H1 (cell line): ENCODE results near the gene LCAT. TPM values are rescaled to one million over a fixed set of nuclear protein-coding genes. Genes with fewer than 3 reads are reported as not detected.

ENCODE experiments used
- CTCF ChIA-PET: fragments of 300-600 bp; sonication (Branson Sonifier 250); formaldehyde crosslinking; loops from one replicate; lab custom pipeline; 2021; ENCODE audit not compliant: partially characterized antibody; lab: Charles Lee
- POLR2A ChIA-PET: fragments of 300-600 bp; sonication (Branson Sonifier 250); formaldehyde crosslinking; loops from one replicate; lab custom pipeline; 2021; ENCODE audit warnings: inconsistent platforms; ENCODE audit not compliant: partially characterized antibody; lab: Charles Lee
- DNase-seq, 2 experiments: peaks; one replicate each; pipeline versions ENCODE4 v3.0.0 to v3.0.0-alpha.2; 2010 to 2022; ENCODE audit warnings: low spot score in 2 of 2, low read depth in 1 of 2, mixed read lengths in 1 of 2
- FAIRE-seq: peaks from 2 replicates; lab custom pipeline; 2011; peaks lifted over from hg19 to GRCh38; lab: Jason Lieb, UNC
- H2AFZ ChIP-seq: 2 replicates; pipeline ENCODE4 v1.8.1; 2012; ENCODE audit warnings: low read length, inconsistent platforms
- H2AK5ac ChIP-seq: 2 replicates; pipeline ENCODE4 v1.6.1; 2013; ENCODE audit warnings: low read depth, low read length
- H2BK120ac ChIP-seq: replicated peaks from 2 replicates; pipeline ENCODE3; 2013; ENCODE audit warnings: low read depth, low read length, inconsistent platforms
- H2BK12ac ChIP-seq: 2 replicates; pipeline ENCODE4 v1.6.1; 2013; ENCODE audit warnings: low read depth, low read length
- H2BK15ac ChIP-seq: 2 replicates; pipeline ENCODE4 v1.6.1; 2013; ENCODE audit warnings: low read length
- H2BK20ac ChIP-seq: 2 replicates; pipeline ENCODE4 v1.6.1; 2013; ENCODE audit warnings: low read length
- H2BK5ac ChIP-seq: 2 replicates; pipeline ENCODE4 v1.6.1; 2013; ENCODE audit warnings: low read depth, low read length
- H3K14ac ChIP-seq: 2 replicates; pipeline ENCODE4 v1.6.1; 2013; ENCODE audit warnings: inconsistent platforms; ENCODE audit not compliant: insufficient read length
- H3K18ac ChIP-seq: 2 replicates; pipeline ENCODE4 v1.6.1; 2013; ENCODE audit warnings: low read length; ENCODE audit errors: extremely low read depth
- H3K23ac ChIP-seq: 2 replicates; pipeline ENCODE4 v1.6.1; 2013; ENCODE audit warnings: inconsistent platforms; ENCODE audit not compliant: insufficient read length
- H3K23me2 ChIP-seq: 2 replicates; pipeline ENCODE4 v1.6.1; 2013; ENCODE audit warnings: low read depth, low read length
- H3K27ac ChIP-seq: 2 replicates; pipeline ENCODE4 v1.6.1; 2011; ENCODE audit warnings: low read depth, low read length, inconsistent platforms
- H3K27me3 ChIP-seq, 4 experiments: replicated peaks in 1 of 4; 1 replicate in 1 of 4; 2 replicates in 3 of 4; pipeline versions ENCODE4 v1.6.1 to v1.8.1; 2011 to 2013; ENCODE audit warnings: low read length in 3 of 4, mild to moderate bottlenecking in 3 of 4, inconsistent platforms in 2 of 4, mixed read lengths in 2 of 4, moderate library complexity in 1 of 4; ENCODE audit not compliant: control insufficient read depth in 3 of 4, insufficient read depth in 3 of 4; ENCODE audit errors: extremely low read depth in 1 of 4
- H3K36me3 ChIP-seq, 4 experiments: 2 replicates each; pipeline versions ENCODE4 v1.6.1 to v1.8.1; 2011 to 2013; ENCODE audit warnings: mild to moderate bottlenecking in 4 of 4, low read length in 3 of 4, moderate library complexity in 2 of 4, control low read depth in 1 of 4, inconsistent platforms in 1 of 4; ENCODE audit not compliant: insufficient read depth in 4 of 4, control insufficient read depth in 2 of 4
- H3K4ac ChIP-seq: replicated peaks from 2 replicates; pipeline ENCODE3; 2013; ENCODE audit warnings: low read length, low read depth, mixed read lengths, inconsistent platforms; ENCODE audit not compliant: insufficient read length
- H3K4me1 ChIP-seq, 4 experiments: replicated peaks in 1 of 4; 1 replicate in 1 of 4; 2 replicates in 3 of 4; pipeline versions ENCODE4 v1.6.1 to v1.8.1; 2011 to 2013; ENCODE audit warnings: low read length in 3 of 4, inconsistent platforms in 2 of 4, mixed read lengths in 1 of 4; ENCODE audit not compliant: insufficient read depth in 4 of 4, control insufficient read depth in 3 of 4
- H3K4me2 ChIP-seq, 2 experiments: 2 replicates each; pipeline versions ENCODE4 v1.6.1 to v1.8.1; 2011 to 2013; ENCODE audit warnings: low read depth in 2 of 2, low read length in 2 of 2, control low read depth in 1 of 2, inconsistent platforms in 1 of 2, mild to moderate bottlenecking in 1 of 2; ENCODE audit not compliant: insufficient read depth in 1 of 2
- H3K4me3 ChIP-seq, 4 experiments: fragments of 200-600, 300-600 bp in 1 of 4; sonication (generic), shearing (Covaris generic), sonication (Bioruptor Twin) in 1 of 4; 2 replicates each; pipeline versions ENCODE4 v1.5.1 to v1.8.1; 2011 to 2016; ENCODE audit warnings: low read length in 4 of 4, low read depth in 3 of 4, control low read depth in 2 of 4, inconsistent platforms in 2 of 4, mild to moderate bottlenecking in 2 of 4, mixed read lengths in 1 of 4, moderate library complexity in 1 of 4; ENCODE audit not compliant: insufficient read depth in 2 of 4; ENCODE audit errors: extremely low read depth in 1 of 4
- H3K56ac ChIP-seq: replicated peaks from 2 replicates; pipeline ENCODE3; 2013; ENCODE audit warnings: low read depth, mild to moderate bottlenecking, mixed read lengths, low read length, inconsistent platforms; ENCODE audit not compliant: insufficient read length
- H3K79me1 ChIP-seq: 2 replicates; pipeline ENCODE4 v1.6.1; 2013; ENCODE audit warnings: low read depth, low read length, control low read depth
- H3K79me2 ChIP-seq, 2 experiments: 2 replicates each; pipeline versions ENCODE4 v1.6.1 to v1.8.1; 2012 to 2013; ENCODE audit warnings: low read length in 2 of 2, mild to moderate bottlenecking in 2 of 2, inconsistent platforms in 1 of 2; ENCODE audit not compliant: insufficient read depth in 2 of 2, control insufficient read depth in 1 of 2
- H3K9ac ChIP-seq, 4 experiments: replicated peaks in 1 of 4; 1 replicate in 1 of 4; 2 replicates in 3 of 4; pipeline versions ENCODE4 v1.6.1 to v1.8.1; 2011 to 2013; ENCODE audit warnings: low read depth in 3 of 4, low read length in 3 of 4, control low read depth in 2 of 4, mild to moderate bottlenecking in 2 of 4, moderate library complexity in 2 of 4, inconsistent platforms in 1 of 4; ENCODE audit errors: extremely low read depth in 1 of 4
- H3K9me3 ChIP-seq, 2 experiments: 2 replicates each; pipeline versions ENCODE4 v1.6.1 to v1.8.1; 2012 to 2013; ENCODE audit warnings: mild to moderate bottlenecking in 2 of 2, moderate library complexity in 2 of 2, control low read depth in 1 of 2, inconsistent platforms in 1 of 2, low read depth in 1 of 2, low read length in 1 of 2, mixed read lengths in 1 of 2; ENCODE audit not compliant: insufficient read depth in 2 of 2
- H4K20me1 ChIP-seq, 2 experiments: replicated peaks in 1 of 2; 2 replicates each; pipeline versions ENCODE3 to v1.8.1; 2011 to 2013; ENCODE audit warnings: inconsistent platforms in 2 of 2, low read length in 2 of 2, mild to moderate bottlenecking in 1 of 2; ENCODE audit not compliant: insufficient read depth in 2 of 2, control insufficient read depth in 1 of 2
- H4K5ac ChIP-seq: 2 replicates; pipeline ENCODE4 v1.6.1; 2013; ENCODE audit warnings: low read length, low read depth, mixed read lengths, inconsistent platforms; ENCODE audit not compliant: insufficient read length
- H4K8ac ChIP-seq: 2 replicates; pipeline ENCODE4 v1.8.0; 2013; ENCODE audit warnings: mild to moderate bottlenecking, moderate library complexity, low read length, inconsistent platforms; ENCODE audit not compliant: insufficient read depth; ENCODE audit errors: extremely low read depth
- H4K91ac ChIP-seq: replicated peaks from 2 replicates; pipeline ENCODE3; 2013; ENCODE audit warnings: low read length, mixed read lengths, inconsistent platforms; ENCODE audit not compliant: insufficient read length
- CHD2 ChIP-seq: IDR thresholded peaks from 2 replicates; pipeline ENCODE4 v1.6.1; 2012; ENCODE audit warnings: low read length, improper control_type of control experiment
- CREB1 ChIP-seq: IDR thresholded peaks from 2 replicates; pipeline ENCODE4 v1.6.1; 2012; ENCODE audit warnings: inconsistent platforms
- EGR1 ChIP-seq: IDR thresholded peaks from 2 replicates; pipeline ENCODE4 v1.6.1; 2011; ENCODE audit warnings: low read depth, low read length, borderline replicate concordance
- GABPA ChIP-seq: IDR thresholded peaks from 2 replicates; pipeline ENCODE4 v1.6.1; 2011; ENCODE audit warnings: mild to moderate bottlenecking, low read length, moderate library complexity, borderline replicate concordance; ENCODE audit not compliant: insufficient read depth
- GTF2F1 ChIP-seq: IDR thresholded peaks from 2 replicates; pipeline ENCODE4 v1.6.1; 2012; ENCODE audit warnings: low read depth, low read length, improper control_type of control experiment, borderline replicate concordance
- HDAC2 ChIP-seq, 2 experiments: fragments of 300-600 bp in 1 of 2; sonication (generic) in 1 of 2; IDR thresholded peaks; 2 replicates each; pipeline ENCODE4 v1.6.1; 2011 to 2012; ENCODE audit warnings: low read depth in 2 of 2, low read length in 2 of 2, mild to moderate bottlenecking in 2 of 2, moderate library complexity in 2 of 2, borderline replicate concordance in 1 of 2, inconsistent platforms in 1 of 2
- PHF8 ChIP-seq: fragments of 200-600 bp; sonication (generic); conservative IDR thresholded peaks from 2 replicates; pipeline ENCODE4 v1.7.1; 2012; ENCODE audit warnings: low read depth, mild to moderate bottlenecking, inconsistent platforms, low read length, moderate library complexity
- TAF1 ChIP-seq: IDR thresholded peaks from 2 replicates; pipeline ENCODE4 v1.6.1; 2011; ENCODE audit warnings: mild to moderate bottlenecking, low read depth, low read length
- WGBS, 2 experiments: shearing (Covaris generic) in 1 of 2; methylation state at CpG; one replicate each; pipeline versions ENCODE4 v1.1.6 to v1.1.7; 2013 to 2015; ENCODE audit warnings: low lambda C conversion rate in 2 of 2, mixed read lengths in 2 of 2, inconsistent platforms in 1 of 2, low coverage in 1 of 2, missing lambda C conversion rate in 1 of 2; ENCODE audit not compliant: insufficient replicate concordance in 2 of 2, insufficient coverage in 1 of 2, insufficient read length in 1 of 2; ENCODE audit errors: extremely low coverage in 1 of 2, missing lambda C conversion rate in 1 of 2; 5-methylcytosine and 5-hydroxymethylcytosine counted together
- polyA plus RNA-seq, 7 experiments: library from polyadenylated mRNA; depleted of rRNA in 3 of 7; stranded (reverse) in 5 of 7; unstranded in 2 of 7; fragments of >200 nt in 5 of 7; fragments of 200-250 nt in 2 of 7; gene quantifications; 1 replicate in 5 of 7; 2 replicates in 1 of 7; 4 replicates in 1 of 7; pipeline versions ENCODE4 v1.2.1 to v1.2.3, GENCODE V29; 2011 to 2013; ENCODE audit warnings: missing spikeins in 2 of 7, mixed read lengths in 2 of 7
- total RNA-seq: library from RNA; stranded (reverse); fragmentation: NEBNext Ultra II Directional; extraction: Animal tissue kit (Norgen Biotek cat#: 25700); gene quantifications from 2 replicates; pipeline ENCODE4 v1.2.1, GENCODE V29; 2021
- TF ChIP-seq, protein P1 (sequence below): IDR thresholded peaks from 2 replicates; pipeline ENCODE4 v1.6.1; 2011; ENCODE audit warnings: low read length, improper control_type of control experiment

LCAT gene
- total and polyA plus RNA-seq, 2 of the 8 experiments (the other 6 are each of a cell fraction or from before 2014, with no cell fraction given): 9.4 to 19.6 TPM

DNA sequence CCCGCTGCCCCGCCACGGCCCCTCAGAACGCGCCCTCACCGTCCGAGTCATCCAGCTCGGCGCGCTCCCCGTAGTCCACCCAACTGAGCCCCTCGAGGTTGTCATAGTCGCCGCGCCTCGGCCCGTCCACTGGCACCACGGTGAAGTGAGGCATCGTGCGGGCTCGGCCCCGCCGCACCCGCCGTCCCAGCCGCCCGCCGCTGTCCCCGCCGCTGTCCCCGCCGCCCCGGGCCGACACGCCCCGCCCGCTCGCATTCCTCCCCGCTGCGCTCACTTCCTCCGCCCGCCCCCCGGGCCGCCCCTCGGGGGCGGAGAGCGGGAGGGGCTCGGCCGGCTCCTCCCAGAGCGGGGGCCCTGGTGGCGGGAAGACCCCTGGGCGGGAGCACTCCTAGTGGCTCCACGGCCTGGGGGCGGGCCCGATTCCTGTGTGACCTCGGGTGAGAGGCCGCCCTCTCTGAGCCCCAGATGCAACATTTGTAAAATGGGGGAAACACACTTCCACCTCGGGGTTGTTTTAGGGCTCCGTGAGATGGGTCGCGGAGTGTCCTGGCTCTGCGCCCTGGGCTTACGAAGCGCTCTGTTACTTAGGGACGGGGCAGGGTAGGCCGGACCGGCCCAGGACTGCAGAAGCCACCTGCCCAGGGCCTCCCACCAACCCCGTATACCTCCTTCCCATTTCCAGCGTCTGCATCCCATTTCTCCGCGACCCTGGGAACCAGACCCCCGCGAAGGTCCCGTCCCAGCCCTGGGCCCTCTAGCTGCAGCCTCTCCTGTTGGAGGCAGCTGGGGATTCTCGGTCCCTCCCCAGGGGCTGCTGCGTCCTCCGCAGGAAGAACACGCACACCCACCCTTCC, 24.7 kb upstream of the LCAT start, which contains the start of gene SLC12A4:
Gene SLC12A4 (minus strand): TSS at position 238 of the 854 bp plus-strand sequence. CDS start 84 bp downstream, at position 154.
- Histone ChIP-seq H4K91ac (peak within 1 kb of the TSS; percentile 98), H2AFZ (no peak within 1 kb of the TSS; the same call in 1 of the 2 replicates), H3K23ac (no peak within 1 kb of the TSS), H2BK20ac (no peak within 1 kb of the TSS), H2BK15ac (peak within 1 kb of the TSS; percentile 92; the same call in 1 of the 2 replicates), H3K14ac (no peak within 1 kb of the TSS), H4K5ac (peak within 1 kb of the TSS; percentile 29), H4K20me1 (peaks cover 0 to 16% of the 10 kb centered on the region in 2 experiments), H3K4me2 (peak within 1 kb of the TSS; percentile 75 to 77), H3K4me3 (peak within 1 kb of the TSS; percentile 48 to 67 (median 64)), H3K18ac (peak within 1 kb of the TSS; percentile 83), H2BK5ac (peak within 1 kb of the TSS; percentile 75; the same call in 1 of the 2 replicates), H3K79me1 (peaks cover 18% of the 10 kb centered on the region; the same call in 1 of the 2 replicates), H3K23me2 (peaks cover 7% of the 10 kb centered on the region; the same call in 1 of the 2 replicates), H3K27ac (no peak within 1 kb of the TSS), H3K79me2 (peaks cover 0 to 4% of the 10 kb centered on the region in 2 experiments; a peak in 2 of 4 replicates), H2BK12ac (peak within 1 kb of the TSS; percentile 80; the same call in 1 of the 2 replicates), H4K8ac (peak within 1 kb of the TSS; percentile 84), H3K9ac (peak within 1 kb of the TSS; percentile 2 to 68 (median 26); a peak in 5 of 7 replicates), H3K4ac (peak within 1 kb of the TSS; percentile 15), H3K9me3 (no peaks in the 10 kb centered on the region), H3K4me1 (peaks cover 6 to 25% (median 19%) of the 10 kb centered on the region in 4 experiments), H2BK120ac (no peak within 1 kb of the TSS), H3K56ac (peak within 1 kb of the TSS; percentile 70), H2AK5ac (no peak within 1 kb of the TSS), H3K36me3 (no peaks in the 10 kb centered on the region), H3K27me3 (no peaks in the 10 kb centered on the region)
- POLR2A ChIA-PET: interaction anchor here (0.6 to 2.8 kb wide), 7 partner anchors 8 to 82 kb away, joined by 3 to 8 read pairs (median 4); partner anchors contain the start of genes DDX28 and DUS2
- DNase-seq: peak in 1 of 2 experiments; percentile 88
- CTCF ChIA-PET: interaction anchor here (0.6 to 10.9 kb wide), 8 partner anchors 9 to 72 kb away, joined by 3 to 90 read pairs (median 8); partner anchors contain the start of genes DPEP3 and LCAT
- 9% methylated on average over 29 of the region's 78 CpGs; no CpG with 5 or more reads in 1 of the 2 experiments for WGBS, 2 experiments
- no peak for FAIRE-seq
- TF ChIP-seq CREB1: no peak
- 0 out of 2 replicates have a peak, but pooled peaks have one; percentile 23 for TF ChIP-seq TAF1
- no peak for TF ChIP-seq GTF2F1
- TF ChIP-seq PHF8: no peak; the same call in 1 of the 2 replicates
- peak in 1 of 2 experiments; percentile 69; a peak in 1 of 4 replicates for TF ChIP-seq HDAC2 (IDR thresholded peaks at IDR 0.05; ENCODE audit: borderline replicate concordance in 1 of 2, low read depth in 2 of 2, low read length in 2 of 2)
- no peak for TF ChIP-seq CHD2
- TF ChIP-seq EGR1: peak; percentile 49; the same call in 1 of the 2 replicates
- TF ChIP-seq, protein P1, sequence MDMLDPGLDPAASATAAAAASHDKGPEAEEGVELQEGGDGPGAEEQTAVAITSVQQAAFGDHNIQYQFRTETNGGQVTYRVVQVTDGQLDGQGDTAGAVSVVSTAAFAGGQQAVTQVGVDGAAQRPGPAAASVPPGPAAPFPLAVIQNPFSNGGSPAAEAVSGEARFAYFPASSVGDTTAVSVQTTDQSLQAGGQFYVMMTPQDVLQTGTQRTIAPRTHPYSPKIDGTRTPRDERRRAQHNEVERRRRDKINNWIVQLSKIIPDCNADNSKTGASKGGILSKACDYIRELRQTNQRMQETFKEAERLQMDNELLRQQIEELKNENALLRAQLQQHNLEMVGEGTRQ: no peak
- TF ChIP-seq GABPA: 0 out of 2 replicates have a peak, but pooled peaks have one; percentile 29
